Gastroesophageal sphincter (tissue), 3 donors: Measurements from ENCODE around the gene VPS13D.

Source experiments
- EP300 ChIP-seq: sonication (generic); formaldehyde crosslinking; IDR thresholded peaks from one replicate; pipeline ENCODE4 v1.6.1; 2017; ENCODE audit warnings: antibody characterized with exemption, mild to moderate bottlenecking
- POLR2A ChIP-seq, 2 donors: fragments of 450-650 bp; IDR thresholded peaks; one replicate each; pipeline ENCODE4 v1.6.1; 2017; ENCODE audit warnings: antibody characterized with exemption in 2 of 2, mild to moderate bottlenecking in 2 of 2, moderate library complexity in 1 of 2
- POLR2AphosphoS5 ChIP-seq: sonication (generic); formaldehyde crosslinking; IDR thresholded peaks from one replicate; pipeline ENCODE4 v1.6.1; 2017; ENCODE audit warnings: antibody characterized with exemption
- TF ChIP-seq, protein P1 (sequence below), 4 experiments: fragments of 200-600 bp in 2 of 4; fragments of 450-650 bp in 2 of 4; sonication (generic) in 1 of 4; IDR thresholded peaks; one replicate each; pipeline ENCODE4 v1.5.1; 2017 to 2019; ENCODE audit warnings: antibody characterized with exemption in 4 of 4, mild to moderate bottlenecking in 2 of 4, moderate library complexity in 2 of 4

DNA sequence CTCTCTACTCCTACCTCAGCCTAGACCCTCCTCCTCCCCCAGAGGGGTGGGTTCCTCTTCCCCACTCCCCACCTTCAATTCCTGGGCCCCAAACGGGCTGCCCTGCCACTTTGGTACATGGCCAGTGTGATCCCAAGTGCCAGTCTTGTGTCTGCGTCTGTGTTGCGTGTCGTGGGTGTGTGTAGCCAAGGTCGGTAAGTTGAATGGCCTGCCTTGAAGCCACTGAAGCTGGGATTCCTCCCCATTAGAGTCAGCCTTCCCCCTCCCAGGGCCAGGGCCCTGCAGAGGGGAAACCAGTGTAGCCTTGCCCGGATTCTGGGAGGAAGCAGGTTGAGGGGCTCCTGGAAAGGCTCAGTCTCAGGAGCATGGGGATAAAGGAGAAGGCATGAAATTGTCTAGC lies 21.6 kb upstream of the VPS13D start:
- TF ChIP-seq, protein P1, sequence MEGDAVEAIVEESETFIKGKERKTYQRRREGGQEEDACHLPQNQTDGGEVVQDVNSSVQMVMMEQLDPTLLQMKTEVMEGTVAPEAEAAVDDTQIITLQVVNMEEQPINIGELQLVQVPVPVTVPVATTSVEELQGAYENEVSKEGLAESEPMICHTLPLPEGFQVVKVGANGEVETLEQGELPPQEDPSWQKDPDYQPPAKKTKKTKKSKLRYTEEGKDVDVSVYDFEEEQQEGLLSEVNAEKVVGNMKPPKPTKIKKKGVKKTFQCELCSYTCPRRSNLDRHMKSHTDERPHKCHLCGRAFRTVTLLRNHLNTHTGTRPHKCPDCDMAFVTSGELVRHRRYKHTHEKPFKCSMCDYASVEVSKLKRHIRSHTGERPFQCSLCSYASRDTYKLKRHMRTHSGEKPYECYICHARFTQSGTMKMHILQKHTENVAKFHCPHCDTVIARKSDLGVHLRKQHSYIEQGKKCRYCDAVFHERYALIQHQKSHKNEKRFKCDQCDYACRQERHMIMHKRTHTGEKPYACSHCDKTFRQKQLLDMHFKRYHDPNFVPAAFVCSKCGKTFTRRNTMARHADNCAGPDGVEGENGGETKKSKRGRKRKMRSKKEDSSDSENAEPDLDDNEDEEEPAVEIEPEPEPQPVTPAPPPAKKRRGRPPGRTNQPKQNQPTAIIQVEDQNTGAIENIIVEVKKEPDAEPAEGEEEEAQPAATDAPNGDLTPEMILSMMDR (IDR thresholded peaks at IDR 0.05) = no peak
- no peak for TF ChIP-seq POLR2AphosphoS5
- TF ChIP-seq POLR2A (IDR thresholded peaks at IDR 0.05) = no peak
- no peak for TF ChIP-seq EP300
